ENCODE results near the gene TSPAN15. TPM values are rescaled to one million over a fixed set of nuclear protein-coding genes. Genes with fewer than 3 reads are reported as not detected.

TSPAN15 gene
- total RNA-seq, 4 donors from 2014 or later: 97.7 to 152 (median 148) TPM

DNA sequence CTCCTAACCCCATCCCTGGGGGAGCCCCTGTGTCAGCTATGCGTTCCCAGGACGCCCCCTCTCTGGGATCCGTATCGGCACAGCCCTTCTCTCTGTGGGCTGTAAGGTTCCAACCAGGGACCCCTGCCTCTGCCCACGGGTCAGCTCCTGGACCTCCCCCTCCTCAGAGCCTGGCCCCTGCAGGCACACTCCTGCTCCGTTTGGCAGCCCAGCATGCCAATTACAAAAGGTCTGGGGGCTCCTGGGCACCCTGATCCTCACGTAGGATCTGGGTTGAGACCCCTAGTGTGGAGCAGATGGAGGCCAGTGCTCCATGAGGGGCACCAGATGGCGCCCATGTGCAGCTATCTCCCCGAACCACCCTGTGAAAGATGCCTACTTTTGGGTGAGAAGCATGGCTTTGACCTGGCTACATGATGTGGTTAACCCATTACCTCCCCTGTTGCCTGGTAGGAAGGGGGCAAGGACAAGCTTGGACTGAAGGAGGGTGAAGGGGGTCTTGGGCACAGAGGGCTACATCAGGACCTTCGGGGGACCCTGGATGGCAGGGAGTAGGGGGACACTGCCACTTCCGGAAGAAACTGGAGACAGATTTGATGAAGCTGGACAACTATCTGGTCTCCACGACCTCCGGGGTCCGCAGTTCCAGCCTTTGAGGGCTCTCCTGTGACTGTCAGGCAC is 43.5 kb upstream of the TSPAN15 start:
- Histone ChIP-seq H3K9me3 (no peaks in the 10 kb centered on the region), H3K27ac (peak overlapping the region; percentile 75 to 93 (median 82)), H3K36me3 (peaks cover 0 to 4% (median 0%) of the 10 kb centered on the region in 4 donors), H3K27me3 (no peaks in the 10 kb centered on the region), H3K4me1 (peaks cover 13 to 56% (median 24%) of the 10 kb centered on the region in 4 donors), H3K4me3 (peak overlapping the region in 1 of 4 donors; percentile 28)
- in situ Hi-C loops (cut with MboI; ENCODE audit: low pct_ligation_motif_present in 1 of 4, low pct_unique_long_range_greater_than_20kb in 1 of 4, low sequenced_read_pairs in 3 of 4) (loop anchor here in 3 of 4 donors (10.0 to 25.0 kb wide), 2 partner anchors 227 to 230 kb away; partner anchors contain the start of gene FAM241B (in 3 of the 3)), intact Hi-C loops (cut with DNase I; ENCODE audit: low total_unique reads) (no loop called here)
- TF ChIP-seq POLR2A (IDR thresholded peaks at IDR 0.05): no peak
- TF ChIP-seq, protein P1, sequence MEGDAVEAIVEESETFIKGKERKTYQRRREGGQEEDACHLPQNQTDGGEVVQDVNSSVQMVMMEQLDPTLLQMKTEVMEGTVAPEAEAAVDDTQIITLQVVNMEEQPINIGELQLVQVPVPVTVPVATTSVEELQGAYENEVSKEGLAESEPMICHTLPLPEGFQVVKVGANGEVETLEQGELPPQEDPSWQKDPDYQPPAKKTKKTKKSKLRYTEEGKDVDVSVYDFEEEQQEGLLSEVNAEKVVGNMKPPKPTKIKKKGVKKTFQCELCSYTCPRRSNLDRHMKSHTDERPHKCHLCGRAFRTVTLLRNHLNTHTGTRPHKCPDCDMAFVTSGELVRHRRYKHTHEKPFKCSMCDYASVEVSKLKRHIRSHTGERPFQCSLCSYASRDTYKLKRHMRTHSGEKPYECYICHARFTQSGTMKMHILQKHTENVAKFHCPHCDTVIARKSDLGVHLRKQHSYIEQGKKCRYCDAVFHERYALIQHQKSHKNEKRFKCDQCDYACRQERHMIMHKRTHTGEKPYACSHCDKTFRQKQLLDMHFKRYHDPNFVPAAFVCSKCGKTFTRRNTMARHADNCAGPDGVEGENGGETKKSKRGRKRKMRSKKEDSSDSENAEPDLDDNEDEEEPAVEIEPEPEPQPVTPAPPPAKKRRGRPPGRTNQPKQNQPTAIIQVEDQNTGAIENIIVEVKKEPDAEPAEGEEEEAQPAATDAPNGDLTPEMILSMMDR (IDR thresholded peaks at IDR 0.05): peak in 2 of 5 experiments; percentile 10 to 19
- 66 to 80% methylated on average over 6 to 14 of the region's 14 CpGs for WGBS, 2 donors (ENCODE audit: low coverage in 1 of 2)
- no peak for DNase-seq

DNA sequence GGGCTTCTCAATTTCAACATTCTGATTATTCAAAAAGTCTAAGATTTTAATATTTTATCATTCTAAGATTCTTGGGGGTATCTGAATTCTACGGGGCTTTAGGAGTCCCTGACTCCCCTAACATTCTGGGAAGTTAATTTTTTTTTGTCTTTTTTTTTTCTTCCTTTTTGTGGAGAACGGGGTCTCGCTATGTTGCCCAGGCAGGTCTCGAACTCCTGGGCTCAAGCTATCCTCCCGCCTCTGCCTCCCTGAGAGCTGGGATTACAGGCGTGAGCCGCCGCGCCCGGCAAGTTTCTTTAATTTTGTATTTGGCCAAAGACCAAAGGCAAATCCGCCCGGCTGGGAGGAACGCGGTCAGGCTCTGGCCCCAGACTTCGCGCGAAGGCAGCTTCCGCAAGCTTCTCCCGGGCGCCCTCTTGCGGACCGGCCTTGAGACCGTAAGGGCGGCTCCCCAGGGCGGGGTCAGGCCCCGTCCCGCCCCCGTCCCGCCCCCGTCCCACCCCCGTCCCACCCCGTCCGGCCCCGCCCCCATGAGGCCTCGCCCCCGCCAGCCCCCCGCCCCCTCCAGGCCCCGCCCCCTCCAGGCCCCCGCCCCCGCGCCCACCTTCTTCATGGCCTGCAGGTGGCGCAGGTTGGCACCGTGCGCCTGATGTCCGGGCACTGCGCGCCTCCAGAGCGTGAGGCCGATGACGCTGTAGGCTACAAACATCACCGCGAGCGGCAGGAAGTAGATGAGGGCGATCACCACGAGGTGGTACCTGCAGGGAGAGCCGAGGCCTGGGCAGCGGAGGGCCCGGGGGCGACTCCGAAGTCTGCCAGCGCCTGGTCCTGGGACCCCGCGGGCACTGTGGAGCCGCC is 42.7 kb upstream of the TSPAN15 start:
- Histone ChIP-seq H3K4me3 (peak overlapping the region in 3 of 4 donors; percentile 4 to 32 (median 27)), H3K4me1 (peaks cover 13 to 52% (median 24%) of the 10 kb centered on the region in 4 donors), H3K27ac (peak overlapping the region; percentile 88 to 94 (median 92)), H3K27me3 (no peaks in the 10 kb centered on the region), H3K36me3 (peaks cover 0 to 4% (median 0%) of the 10 kb centered on the region in 4 donors), H3K9me3 (no peaks in the 10 kb centered on the region)
- in situ Hi-C loops (cut with MboI; ENCODE audit: low pct_ligation_motif_present in 1 of 4, low pct_unique_long_range_greater_than_20kb in 1 of 4, low sequenced_read_pairs in 3 of 4): loop anchor here in 3 of 4 donors (10.0 to 25.0 kb wide), 2 partner anchors 226 to 229 kb away; partner anchors contain the start of gene FAM241B (in 3 of the 3)
- WGBS, 2 donors (ENCODE audit: low coverage in 1 of 2): 0 to 3% methylated on average over 1 to 36 of the region's 64 CpGs
- DNase-seq: peak; percentile 97
- intact Hi-C loops (cut with DNase I; ENCODE audit: low total_unique reads): no loop called here
- TF ChIP-seq, protein P1 (IDR thresholded peaks at IDR 0.05): peak; percentile 71 to 87 (median 74)
- no peak for TF ChIP-seq EP300 (IDR thresholded peaks at IDR 0.05; ENCODE audit: low read depth)
- peak; percentile 33 for TF ChIP-seq POLR2A (IDR thresholded peaks at IDR 0.05)
- TF ChIP-seq POLR2AphosphoS5 (IDR thresholded peaks at IDR 0.05): peak; percentile 19 to 73 (median 68)

DNA sequence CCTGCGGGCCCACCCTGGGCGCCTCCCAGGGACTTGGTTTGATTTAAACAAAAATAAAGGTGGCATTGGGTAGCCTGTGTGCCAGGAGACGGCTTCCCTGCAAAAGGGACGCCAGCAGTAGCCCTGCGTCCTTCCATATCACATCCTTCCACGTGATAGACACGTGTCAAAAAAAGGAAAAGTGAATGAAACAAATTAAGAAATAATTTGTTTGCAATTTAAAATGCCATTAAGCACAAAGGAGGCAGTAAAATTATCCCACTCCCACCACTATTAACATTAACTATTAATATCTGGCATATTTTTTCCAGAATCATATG is 42.1 kb upstream of the TSPAN15 start:
- H3K4me1 ChIP-seq: peaks cover 13 to 49% (median 24%) of the 10 kb centered on the region in 4 donors
- H3K4me3 ChIP-seq: peak overlapping the region in 3 of 4 donors; percentile 4 to 32 (median 27)
- in situ Hi-C loops (cut with MboI; ENCODE audit: low pct_ligation_motif_present in 1 of 4, low pct_unique_long_range_greater_than_20kb in 1 of 4, low sequenced_read_pairs in 3 of 4) (loop anchor here in 3 of 4 donors (10.0 to 25.0 kb wide), 2 partner anchors 226 to 228 kb away; partner anchors contain the start of gene FAM241B (in 3 of the 3)), intact Hi-C loops (cut with DNase I; ENCODE audit: low total_unique reads) (no loop called here)
- H3K27ac ChIP-seq: peak overlapping the region; percentile 88 to 94 (median 92)
- TF ChIP-seq EP300 (IDR thresholded peaks at IDR 0.05; ENCODE audit: low read depth) (no peak), POLR2A (IDR thresholded peaks at IDR 0.05) (no peak)
- peaks cover 0 to 2% (median 0%) of the 10 kb centered on the region in 4 donors for H3K36me3 ChIP-seq
- 13 to 16% methylated on average over 5 to 7 of the region's 7 CpGs for WGBS, 2 donors (ENCODE audit: low coverage in 1 of 2)
- no peak for DNase-seq
- H3K27me3 ChIP-seq: no peaks in the 10 kb centered on the region
- no peaks in the 10 kb centered on the region for H3K9me3 ChIP-seq

DNA sequence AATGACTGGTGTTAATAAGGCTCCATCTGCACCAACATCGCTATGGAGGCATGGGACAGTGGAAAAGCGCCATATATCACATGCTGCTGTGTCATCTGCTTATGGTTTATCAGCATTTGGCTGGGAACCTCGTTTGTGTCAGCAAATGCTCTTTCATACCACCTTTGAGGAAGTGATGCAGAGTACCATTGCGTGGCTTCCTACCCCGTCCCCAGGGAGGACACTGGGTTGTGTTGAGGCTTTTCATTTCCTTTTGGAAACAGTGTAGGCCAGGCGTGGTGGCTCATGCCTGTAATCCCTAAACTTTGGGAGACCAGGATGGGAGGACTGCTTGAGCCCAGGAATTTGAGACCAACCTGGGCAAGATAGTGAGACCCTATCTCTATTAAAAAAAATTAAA is 41.3 kb upstream of the TSPAN15 start:
- WGBS, 2 donors (ENCODE audit: low coverage in 1 of 2): 60 to 65% methylated on average over 1 to 5 of the region's 6 CpGs
- TF ChIP-seq POLR2A (IDR thresholded peaks at IDR 0.05) (no peak), POLR2AphosphoS5 (IDR thresholded peaks at IDR 0.05) (peak in 1 of 3 donors; percentile 43)
- H3K27ac ChIP-seq: peak overlapping the region; percentile 78 to 94 (median 89)
- H3K4me1 ChIP-seq: peaks cover 13 to 48% (median 24%) of the 10 kb centered on the region in 4 donors
- in situ Hi-C loops (cut with MboI; ENCODE audit: low pct_ligation_motif_present in 1 of 4, low pct_unique_long_range_greater_than_20kb in 1 of 4, low sequenced_read_pairs in 3 of 4) (loop anchor here (10.0 to 25.0 kb wide), 3 partner anchors 95 to 227 kb away; partner anchors contain the start of gene FAM241B (in 4 of the 4)), intact Hi-C loops (cut with DNase I; ENCODE audit: low total_unique reads) (loop anchor here (5.0 kb wide), 1 partner anchor 1817 kb away; no protein-coding TSS in a partner anchor)
- no peaks in the 10 kb centered on the region for H3K36me3 ChIP-seq
- DNase-seq: peak; percentile 40
- H3K4me3 ChIP-seq: no peak overlapping the region
- H3K27me3 ChIP-seq: no peaks in the 10 kb centered on the region
- no peaks in the 10 kb centered on the region for H3K9me3 ChIP-seq
